SK-N-SH treated with all-trans-retinoic acid at 6 μM for 48 hours (cell line): ENCODE measurements around the gene SNED1.

Source experiments
- ARNTL ChIP-seq: fragments of 450-650 bp; formaldehyde crosslinking; IDR thresholded peaks from 2 replicates; pipeline ENCODE4 v1.5.0; 2020; ENCODE audit warnings: low read depth, mild to moderate bottlenecking, moderate library complexity, borderline replicate concordance
- CSDC2 ChIP-seq: fragments of 250-450 bp; sonication (Bioruptor Pico); IDR thresholded peaks from 2 replicates; pipeline ENCODE4 v1.5.0; 2020; ENCODE audit warnings: mild to moderate bottlenecking, moderate library complexity
- ESRRG ChIP-seq: fragments of 250-450 bp; sonication (Bioruptor Pico); IDR thresholded peaks from 2 replicates; pipeline ENCODE4 v1.6.1; 2021; ENCODE audit warnings: mild to moderate bottlenecking
- PATZ1 ChIP-seq: fragments of 250-450 bp; sonication (Bioruptor Pico); IDR thresholded peaks from 2 replicates; pipeline ENCODE4 v1.8.0; 2020; ENCODE audit warnings: mild to moderate bottlenecking, moderate library complexity, borderline replicate concordance
- PPARA ChIP-seq: fragments of 250-450 bp; sonication (Bioruptor Pico); IDR thresholded peaks from 2 replicates; pipeline ENCODE4 v1.5.0; 2020; ENCODE audit warnings: mild to moderate bottlenecking, borderline replicate concordance
- RARB ChIP-seq: fragments of 250-450 bp; sonication (Bioruptor Pico); IDR thresholded peaks from 2 replicates; pipeline ENCODE4 v1.8.0; 2021; ENCODE audit warnings: mild to moderate bottlenecking, moderate library complexity
- TOX ChIP-seq: fragments of 250-450 bp; sonication (Bioruptor Pico); IDR thresholded peaks from 2 replicates; pipeline ENCODE4 v1.8.0; 2021; ENCODE audit warnings: mild to moderate bottlenecking, moderate library complexity, borderline replicate concordance
- ZFP3 ChIP-seq: fragments of 250-450 bp; sonication (Bioruptor Pico); IDR thresholded peaks from 2 replicates; pipeline ENCODE4 v1.5.0; 2020; ENCODE audit warnings: mild to moderate bottlenecking, moderate library complexity
- ZFP30 ChIP-seq: fragments of 450-650 bp; formaldehyde crosslinking; IDR thresholded peaks from 2 replicates; pipeline ENCODE4 v1.5.0; 2022; ENCODE audit warnings: mild to moderate bottlenecking, moderate library complexity
- ZNF70 ChIP-seq: fragments of 450-650 bp; formaldehyde crosslinking; IDR thresholded peaks from 2 replicates; pipeline ENCODE4 v1.5.0; 2020; ENCODE audit warnings: mild to moderate bottlenecking, moderate library complexity
- TF ChIP-seq, protein P1 (sequence below): fragments of 250-450 bp; sonication (Bioruptor Pico); IDR thresholded peaks from 2 replicates; pipeline ENCODE4 v1.5.0; 2020; ENCODE audit warnings: mild to moderate bottlenecking, moderate library complexity
- TF ChIP-seq, protein P2 (sequence below): fragments of 250-450 bp; sonication (Bioruptor Pico); IDR thresholded peaks from 2 replicates; pipeline ENCODE4 v1.5.1; 2020; ENCODE audit warnings: low read depth, mild to moderate bottlenecking, moderate library complexity

DNA sequence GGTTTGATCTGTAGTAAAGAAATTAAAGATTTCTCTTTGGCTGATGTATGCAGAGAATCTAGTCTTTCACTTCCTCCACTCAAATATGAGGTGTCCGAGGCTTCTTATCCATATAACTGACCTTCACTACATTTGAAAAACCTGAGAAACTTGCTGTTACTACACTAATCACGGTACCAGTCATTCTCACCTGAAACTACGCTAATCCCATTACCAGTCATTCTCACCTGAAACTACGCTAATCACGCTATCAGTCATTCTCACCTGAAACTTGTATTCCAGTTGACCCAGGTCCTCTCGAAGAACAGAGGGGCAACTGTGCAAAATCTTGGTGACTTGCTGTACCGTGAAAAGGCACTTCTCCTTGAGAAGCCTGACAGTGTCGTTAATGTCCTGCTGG, 98.6 kb downstream of the SNED1 start:
- TF ChIP-seq, protein P1, sequence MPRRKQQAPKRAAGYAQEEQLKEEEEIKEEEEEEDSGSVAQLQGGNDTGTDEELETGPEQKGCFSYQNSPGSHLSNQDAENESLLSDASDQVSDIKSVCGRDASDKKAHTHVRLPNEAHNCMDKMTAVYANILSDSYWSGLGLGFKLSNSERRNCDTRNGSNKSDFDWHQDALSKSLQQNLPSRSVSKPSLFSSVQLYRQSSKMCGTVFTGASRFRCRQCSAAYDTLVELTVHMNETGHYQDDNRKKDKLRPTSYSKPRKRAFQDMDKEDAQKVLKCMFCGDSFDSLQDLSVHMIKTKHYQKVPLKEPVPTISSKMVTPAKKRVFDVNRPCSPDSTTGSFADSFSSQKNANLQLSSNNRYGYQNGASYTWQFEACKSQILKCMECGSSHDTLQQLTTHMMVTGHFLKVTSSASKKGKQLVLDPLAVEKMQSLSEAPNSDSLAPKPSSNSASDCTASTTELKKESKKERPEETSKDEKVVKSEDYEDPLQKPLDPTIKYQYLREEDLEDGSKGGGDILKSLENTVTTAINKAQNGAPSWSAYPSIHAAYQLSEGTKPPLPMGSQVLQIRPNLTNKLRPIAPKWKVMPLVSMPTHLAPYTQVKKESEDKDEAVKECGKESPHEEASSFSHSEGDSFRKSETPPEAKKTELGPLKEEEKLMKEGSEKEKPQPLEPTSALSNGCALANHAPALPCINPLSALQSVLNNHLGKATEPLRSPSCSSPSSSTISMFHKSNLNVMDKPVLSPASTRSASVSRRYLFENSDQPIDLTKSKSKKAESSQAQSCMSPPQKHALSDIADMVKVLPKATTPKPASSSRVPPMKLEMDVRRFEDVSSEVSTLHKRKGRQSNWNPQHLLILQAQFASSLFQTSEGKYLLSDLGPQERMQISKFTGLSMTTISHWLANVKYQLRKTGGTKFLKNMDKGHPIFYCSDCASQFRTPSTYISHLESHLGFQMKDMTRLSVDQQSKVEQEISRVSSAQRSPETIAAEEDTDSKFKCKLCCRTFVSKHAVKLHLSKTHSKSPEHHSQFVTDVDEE (CRISPR knock-in tag), result no peak
- TF ChIP-seq ZFP3 (CRISPR knock-in tag) (no peak), PATZ1 (CRISPR knock-in tag) (no peak), PPARA (CRISPR knock-in tag) (no peak), ZNF70 (CRISPR knock-in tag) (no peak), CSDC2 (no peak), RARB (CRISPR knock-in tag) (no peak), ARNTL (CRISPR knock-in tag) (no peak), ZFP30 (no peak), ESRRG (CRISPR knock-in tag) (no peak), TOX (CRISPR knock-in tag) (no peak)
- TF ChIP-seq, protein P2, sequence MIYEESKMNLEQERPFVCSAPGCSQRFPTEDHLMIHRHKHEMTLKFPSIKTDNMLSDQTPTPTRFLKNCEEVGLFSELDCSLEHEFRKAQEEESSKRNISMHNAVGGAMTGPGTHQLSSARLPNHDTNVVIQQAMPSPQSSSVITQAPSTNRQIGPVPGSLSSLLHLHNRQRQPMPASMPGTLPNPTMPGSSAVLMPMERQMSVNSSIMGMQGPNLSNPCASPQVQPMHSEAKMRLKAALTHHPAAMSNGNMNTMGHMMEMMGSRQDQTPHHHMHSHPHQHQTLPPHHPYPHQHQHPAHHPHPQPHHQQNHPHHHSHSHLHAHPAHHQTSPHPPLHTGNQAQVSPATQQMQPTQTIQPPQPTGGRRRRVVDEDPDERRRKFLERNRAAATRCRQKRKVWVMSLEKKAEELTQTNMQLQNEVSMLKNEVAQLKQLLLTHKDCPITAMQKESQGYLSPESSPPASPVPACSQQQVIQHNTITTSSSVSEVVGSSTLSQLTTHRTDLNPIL (CRISPR knock-in tag), result no peak
